ENCODE measurements around the gene PLCG2. TPM values are rescaled to one million over a fixed set of nuclear protein-coding genes. Genes with fewer than 3 reads are reported as not detected.

The PLCG2 gene
- polyA plus RNA-seq, 1 donor from 2014 or later = not detected

DNA sequence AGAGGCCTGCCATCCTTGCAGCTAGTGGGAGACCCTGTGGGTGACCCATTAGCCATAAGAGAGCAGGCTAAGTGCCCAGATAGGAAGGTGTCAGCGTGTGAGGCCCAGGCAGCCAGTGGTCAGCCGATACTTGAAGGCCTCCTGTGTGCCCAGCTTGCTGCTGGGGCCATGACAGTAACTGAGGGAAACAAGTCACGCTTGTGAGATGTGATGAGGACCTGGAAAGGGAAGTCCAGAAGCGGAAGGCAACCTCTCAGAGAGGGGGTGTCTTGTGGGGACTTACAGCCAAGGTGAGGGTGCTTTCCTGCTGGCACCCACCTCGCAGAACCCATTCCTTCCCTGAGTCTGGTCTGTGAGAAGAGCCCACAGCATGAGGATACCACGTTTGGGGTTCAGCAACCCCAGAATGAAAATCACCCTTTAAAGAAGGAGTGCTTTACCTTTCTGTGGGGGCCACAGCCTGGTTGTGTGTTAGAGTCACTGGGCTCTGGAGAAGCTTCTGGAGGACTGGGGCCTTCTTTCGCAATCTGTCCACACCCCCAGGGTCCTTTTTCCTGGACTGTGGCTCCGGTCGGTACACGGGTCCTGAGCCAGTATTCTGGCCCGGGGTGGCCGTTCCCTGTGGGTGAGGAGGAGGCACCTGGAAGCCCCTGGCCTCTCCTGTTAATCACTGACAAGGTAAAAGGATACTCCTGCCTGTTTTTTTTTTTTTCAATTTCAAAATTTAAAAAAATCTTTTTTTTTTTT, 53.9 kb downstream of the PLCG2 start:
- H3K9me3 ChIP-seq (ENCODE audit: low read length) = no peaks in the 10 kb centered on the region
- no peak overlapping the region for H3K4me3 ChIP-seq (ENCODE audit: low read length)
- H3K9ac ChIP-seq (ENCODE audit: low read length) = no peak overlapping the region
- H3F3A ChIP-seq (ENCODE audit: insufficient read depth, low read length, poor library complexity, severe bottlenecking) = no peaks in the 10 kb centered on the region
- H4K20me1 ChIP-seq (ENCODE audit: insufficient read depth) = no peaks in the 10 kb centered on the region
- no peak overlapping the region for H3K27ac ChIP-seq (ENCODE audit: low read length)
- H3K36me3 ChIP-seq (ENCODE audit: insufficient read depth, low read length) = no peaks in the 10 kb centered on the region
- H3K27me3 ChIP-seq (ENCODE audit: insufficient read depth, low read depth, low read length) = no peaks in the 10 kb centered on the region
- TF ChIP-seq MXI1 (conservative IDR thresholded peaks at IDR 0.05; ENCODE audit: poor library complexity, severe bottlenecking) (no peak), POLR2AphosphoS5 (IDR thresholded peaks at IDR 0.05) (no peak), EP300 (conservative IDR thresholded peaks at IDR 0.05; ENCODE audit: poor library complexity, severe bottlenecking) (no peak)
- H3K9me2 ChIP-seq (ENCODE audit: insufficient read depth, low read length) = no peaks in the 10 kb centered on the region
- no peak overlapping the region for H2AFZ ChIP-seq (ENCODE audit: low read depth, low read length)
- no peak overlapping the region for H3K4me2 ChIP-seq (ENCODE audit: low read length)
- no peaks in the 10 kb centered on the region for H3K79me2 ChIP-seq (replicated peaks; ENCODE audit: insufficient read depth, low read length)

DNA sequence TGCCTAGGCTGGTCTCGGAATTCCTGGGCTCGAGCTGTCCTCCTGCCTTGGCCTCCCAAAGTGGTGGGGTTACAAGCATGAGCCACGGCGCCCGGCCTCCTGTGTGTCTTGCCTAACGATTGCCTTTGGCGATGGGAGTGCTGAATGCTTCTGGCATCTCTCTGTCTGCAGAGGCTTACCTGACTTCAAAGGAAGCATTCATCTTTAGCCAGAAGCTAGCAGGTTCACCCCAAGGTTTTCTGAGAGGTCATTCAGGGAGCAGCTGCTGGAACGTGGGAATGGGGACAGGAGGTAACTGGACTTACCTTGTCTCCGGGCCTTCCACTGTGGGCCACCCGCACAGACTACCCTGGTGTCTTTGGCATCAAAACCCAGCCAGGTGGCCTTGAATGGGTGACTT, 54.7 kb downstream of the PLCG2 start:
- TF ChIP-seq EP300 (conservative IDR thresholded peaks at IDR 0.05; ENCODE audit: poor library complexity, severe bottlenecking) = no peak
- no peak for TF ChIP-seq RAD21 (conservative IDR thresholded peaks at IDR 0.05)
- TF ChIP-seq, protein P1, sequence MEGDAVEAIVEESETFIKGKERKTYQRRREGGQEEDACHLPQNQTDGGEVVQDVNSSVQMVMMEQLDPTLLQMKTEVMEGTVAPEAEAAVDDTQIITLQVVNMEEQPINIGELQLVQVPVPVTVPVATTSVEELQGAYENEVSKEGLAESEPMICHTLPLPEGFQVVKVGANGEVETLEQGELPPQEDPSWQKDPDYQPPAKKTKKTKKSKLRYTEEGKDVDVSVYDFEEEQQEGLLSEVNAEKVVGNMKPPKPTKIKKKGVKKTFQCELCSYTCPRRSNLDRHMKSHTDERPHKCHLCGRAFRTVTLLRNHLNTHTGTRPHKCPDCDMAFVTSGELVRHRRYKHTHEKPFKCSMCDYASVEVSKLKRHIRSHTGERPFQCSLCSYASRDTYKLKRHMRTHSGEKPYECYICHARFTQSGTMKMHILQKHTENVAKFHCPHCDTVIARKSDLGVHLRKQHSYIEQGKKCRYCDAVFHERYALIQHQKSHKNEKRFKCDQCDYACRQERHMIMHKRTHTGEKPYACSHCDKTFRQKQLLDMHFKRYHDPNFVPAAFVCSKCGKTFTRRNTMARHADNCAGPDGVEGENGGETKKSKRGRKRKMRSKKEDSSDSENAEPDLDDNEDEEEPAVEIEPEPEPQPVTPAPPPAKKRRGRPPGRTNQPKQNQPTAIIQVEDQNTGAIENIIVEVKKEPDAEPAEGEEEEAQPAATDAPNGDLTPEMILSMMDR (IDR thresholded peaks at IDR 0.05; ENCODE audit: poor library complexity, severe bottlenecking) = no peak
- no peak for TF ChIP-seq SMC3 (conservative IDR thresholded peaks at IDR 0.05; ENCODE audit: poor library complexity)
- no peak for TF ChIP-seq TAF1 (IDR thresholded peaks at IDR 0.05; ENCODE audit: low read depth)
- TF ChIP-seq MXI1 (conservative IDR thresholded peaks at IDR 0.05; ENCODE audit: poor library complexity, severe bottlenecking) = no peak
- TF ChIP-seq POLR2AphosphoS5 (IDR thresholded peaks at IDR 0.05) = no peak
- TF ChIP-seq, protein P2, sequence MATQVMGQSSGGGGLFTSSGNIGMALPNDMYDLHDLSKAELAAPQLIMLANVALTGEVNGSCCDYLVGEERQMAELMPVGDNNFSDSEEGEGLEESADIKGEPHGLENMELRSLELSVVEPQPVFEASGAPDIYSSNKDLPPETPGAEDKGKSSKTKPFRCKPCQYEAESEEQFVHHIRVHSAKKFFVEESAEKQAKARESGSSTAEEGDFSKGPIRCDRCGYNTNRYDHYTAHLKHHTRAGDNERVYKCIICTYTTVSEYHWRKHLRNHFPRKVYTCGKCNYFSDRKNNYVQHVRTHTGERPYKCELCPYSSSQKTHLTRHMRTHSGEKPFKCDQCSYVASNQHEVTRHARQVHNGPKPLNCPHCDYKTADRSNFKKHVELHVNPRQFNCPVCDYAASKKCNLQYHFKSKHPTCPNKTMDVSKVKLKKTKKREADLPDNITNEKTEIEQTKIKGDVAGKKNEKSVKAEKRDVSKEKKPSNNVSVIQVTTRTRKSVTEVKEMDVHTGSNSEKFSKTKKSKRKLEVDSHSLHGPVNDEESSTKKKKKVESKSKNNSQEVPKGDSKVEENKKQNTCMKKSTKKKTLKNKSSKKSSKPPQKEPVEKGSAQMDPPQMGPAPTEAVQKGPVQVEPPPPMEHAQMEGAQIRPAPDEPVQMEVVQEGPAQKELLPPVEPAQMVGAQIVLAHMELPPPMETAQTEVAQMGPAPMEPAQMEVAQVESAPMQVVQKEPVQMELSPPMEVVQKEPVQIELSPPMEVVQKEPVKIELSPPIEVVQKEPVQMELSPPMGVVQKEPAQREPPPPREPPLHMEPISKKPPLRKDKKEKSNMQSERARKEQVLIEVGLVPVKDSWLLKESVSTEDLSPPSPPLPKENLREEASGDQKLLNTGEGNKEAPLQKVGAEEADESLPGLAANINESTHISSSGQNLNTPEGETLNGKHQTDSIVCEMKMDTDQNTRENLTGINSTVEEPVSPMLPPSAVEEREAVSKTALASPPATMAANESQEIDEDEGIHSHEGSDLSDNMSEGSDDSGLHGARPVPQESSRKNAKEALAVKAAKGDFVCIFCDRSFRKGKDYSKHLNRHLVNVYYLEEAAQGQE (IDR thresholded peaks at IDR 0.05; ENCODE audit: borderline replicate concordance) = no peak
- no peak for TF ChIP-seq EZH2 (IDR thresholded peaks at IDR 0.05; ENCODE audit: borderline replicate concordance, insufficient read depth, low read length, poor library complexity, severe bottlenecking)
- H4K20me1 ChIP-seq (ENCODE audit: insufficient read depth) = no peaks in the 10 kb centered on the region
- H3K27me3 ChIP-seq (ENCODE audit: insufficient read depth, low read depth, low read length) = no peaks in the 10 kb centered on the region
- no peaks in the 10 kb centered on the region for H3K9me2 ChIP-seq (ENCODE audit: insufficient read depth, low read length)
- H3K4me2 ChIP-seq (ENCODE audit: low read length) = no peak overlapping the region
- H3K4me3 ChIP-seq (ENCODE audit: low read length) = no peak overlapping the region
- H3K79me2 ChIP-seq (replicated peaks; ENCODE audit: insufficient read depth, low read length) = no peaks in the 10 kb centered on the region
- H2AFZ ChIP-seq (ENCODE audit: low read depth, low read length) = no peak overlapping the region
- no peaks in the 10 kb centered on the region for H3F3A ChIP-seq (ENCODE audit: insufficient read depth, low read length, poor library complexity, severe bottlenecking)
- H3K9ac ChIP-seq (ENCODE audit: low read length) = no peak overlapping the region
- no peak overlapping the region for H3K27ac ChIP-seq (ENCODE audit: low read length)
- H3K36me3 ChIP-seq (ENCODE audit: insufficient read depth, low read length) = no peaks in the 10 kb centered on the region
- H3K9me3 ChIP-seq (ENCODE audit: low read length) = no peaks in the 10 kb centered on the region
